Kidney (tissue), 14 donors: ENCODE measurements around the gene WDR81. TPM values are rescaled to one million over a fixed set of nuclear protein-coding genes. Genes with fewer than 3 reads are reported as not detected.

Experiments
- DNase-seq, 5 donors: peaks; one replicate each; pipeline ENCODE4 v3.0.0-alpha.2; 2013 to 2020
- FAIRE-seq: peaks from 2 replicates; lab custom pipeline; 2012; peaks lifted over from hg19 to GRCh38; lab: Jason Lieb, UNC
- H3K27ac ChIP-seq, 2 donors: one replicate each; pipeline ENCODE4 v1.7.0; 2013; ENCODE audit warnings: low read depth in 2 of 2, low read length in 2 of 2, inconsistent platforms in 1 of 2
- H3K27me3 ChIP-seq: one replicate; pipeline ENCODE4 v1.7.1; 2013; ENCODE audit warnings: low read length, inconsistent platforms; ENCODE audit not compliant: control insufficient read depth, insufficient read depth
- H3K36me3 ChIP-seq, 3 donors: one replicate each; pipeline versions ENCODE4 v1.7.0 to v1.7.1; 2013; ENCODE audit warnings: low read length in 3 of 3, control low read depth in 1 of 3, inconsistent platforms in 1 of 3; ENCODE audit not compliant: insufficient read depth in 3 of 3, control insufficient read depth in 2 of 3
- H3K4me1 ChIP-seq, 3 donors: one replicate each; pipeline versions ENCODE4 v1.7.0 to v1.7.1; 2013; ENCODE audit warnings: low read length in 3 of 3, inconsistent platforms in 1 of 3, low read depth in 1 of 3; ENCODE audit not compliant: control insufficient read depth in 2 of 3, insufficient read depth in 2 of 3
- H3K4me3 ChIP-seq, 3 donors: one replicate each; pipeline versions ENCODE4 v1.7.0 to v1.8.1; 2013; ENCODE audit warnings: low read length in 3 of 3, control low read depth in 1 of 3, inconsistent platforms in 1 of 3
- H3K9ac ChIP-seq, 3 donors: one replicate each; pipeline versions ENCODE4 v1.7.0 to v1.7.1; 2013; ENCODE audit warnings: low read length in 3 of 3, control low read depth in 1 of 3, inconsistent platforms in 1 of 3
- H3K9me3 ChIP-seq, 3 donors: one replicate each; pipeline versions ENCODE4 v1.7.0 to v1.7.1; 2013; ENCODE audit warnings: low read length in 3 of 3, control low read depth in 1 of 3, inconsistent platforms in 1 of 3; ENCODE audit not compliant: control insufficient read depth in 2 of 3, insufficient read depth in 1 of 3
- CTCF ChIP-seq: IDR thresholded peaks from 3 replicates; pipeline ENCODE4 v1.5.1; 2012; ENCODE audit warnings: mild to moderate bottlenecking, moderate library complexity, borderline replicate concordance; ENCODE audit not compliant: insufficient read depth; ENCODE audit errors: extremely low read depth
- intact Hi-C: fragments of 100-400 bp; cut with DNase I; formaldehyde crosslinking; loops from one replicate; pipeline ENCODE4 v1.11.1; 2022
- polyA plus RNA-seq: library from polyadenylated mRNA; stranded (reverse); fragments of 350-450 nt; fragmentation: Illumina TruSeq; extraction: RNeasy Lipid Tissue Mini Kit (QIAGEN cat#74804); gene quantifications from one replicate; pipeline ENCODE4 v1.2.3, GENCODE V29; 2014; ENCODE audit warnings: low read depth, low replicate concordance; ENCODE audit not compliant: insufficient read depth
- total RNA-seq: library from RNA; stranded (reverse); fragmentation: NEBNext Ultra II Directional; extraction: Animal tissue kit (Norgen Biotek cat#: 25700); gene quantifications from one replicate; pipeline ENCODE4 v1.2.1, GENCODE V29; 2021
- donor health status: control.
- donor health status: control.
- donor health status: control.
- donor health status: control.
- donor health status: control.
- donor health status: DM: yes; HTN: yes; CAD: no.
- donor health status: Normal renal cell carcinoma (clear cell type).

Gene WDR81
- total and polyA plus RNA-seq, 2 donors from 2014 or later, result 16.1 to 28.5 TPM

GRCh38 chr17:1732833-1733321 lies 8.4 kb downstream of the WDR81 start:
- Histone ChIP-seq H3K9me3 (no peaks in the 10 kb centered on the region), H3K36me3 (peaks cover 0 to 3% (median 3%) of the 10 kb centered on the region in 3 donors), H3K9ac (no peak overlapping the region), H3K4me1 (peaks cover 3 to 34% (median 6%) of the 10 kb centered on the region in 3 donors), H3K27ac (no peak overlapping the region), H3K4me3 (no peak overlapping the region), H3K27me3 (no peaks in the 10 kb centered on the region)
- no peak for FAIRE-seq
- TF ChIP-seq CTCF, result no peak
- DNase-seq, result no peak
- intact Hi-C loops, result no loop called here

- no peak for TF ChIP-seq CTCF
- no peak for FAIRE-seq
- Histone ChIP-seq H3K9me3 (no peaks in the 10 kb centered on the region), H3K27ac (no peak overlapping the region), H3K27me3 (no peaks in the 10 kb centered on the region), H3K4me3 (no peak overlapping the region), H3K9ac (no peak overlapping the region), H3K36me3 (peaks cover 0 to 3% (median 3%) of the 10 kb centered on the region in 3 donors), H3K4me1 (peaks cover 3 to 32% (median 6%) of the 10 kb centered on the region in 3 donors)
- DNase-seq, result no peak
- intact Hi-C loops, result no loop called here
These were observed 9.3 kb downstream of the WDR81 start for GRCh38 chr17:1733759-1734158.

- no peak for FAIRE-seq
- intact Hi-C loops, result no loop called here
- no peak for TF ChIP-seq CTCF
- peak overlapping the region in 1 of 2 donors; percentile 76 for H3K27ac ChIP-seq
- peaks cover 0 to 3% (median 3%) of the 10 kb centered on the region in 3 donors for H3K36me3 ChIP-seq
- no peak overlapping the region for H3K9ac ChIP-seq
- no peak for DNase-seq
- no peaks in the 10 kb centered on the region for H3K27me3 ChIP-seq
- no peak overlapping the region for H3K4me3 ChIP-seq
- H3K9me3 ChIP-seq, result no peaks in the 10 kb centered on the region
- peaks cover 3 to 32% (median 6%) of the 10 kb centered on the region in 3 donors for H3K4me1 ChIP-seq
These were observed 10.9 kb downstream of the WDR81 start for GRCh38 chr17:1735418-1735817.
